GM18870 (cell line): ENCODE measurements around the gene PRICKLE4.

Source experiments
- ATAC-seq: cut with Tn5 transposase; IDR thresholded peaks from one replicate; pipeline ENCODE4 v1.9.1; 2021; ENCODE audit warnings: moderate library complexity; ENCODE audit not compliant: unreplicated experiment

PRICKLE4 gene

GRCh38 chr6:41770381-41771057 is 10.1 kb upstream of the PRICKLE4 start:
- ATAC-seq, result no peak

GRCh38 chr6:41771058-41771983 is 9.3 kb upstream of the PRICKLE4 start:
- ATAC-seq, result no peak

GRCh38 chr6:41774841-41775240 is 5.7 kb upstream of the PRICKLE4 start:
- ATAC-seq, result no peak

GRCh38 chr6:41775293-41775882 is 5.2 kb upstream of the PRICKLE4 start:
- ATAC-seq, result no peak

DNA sequence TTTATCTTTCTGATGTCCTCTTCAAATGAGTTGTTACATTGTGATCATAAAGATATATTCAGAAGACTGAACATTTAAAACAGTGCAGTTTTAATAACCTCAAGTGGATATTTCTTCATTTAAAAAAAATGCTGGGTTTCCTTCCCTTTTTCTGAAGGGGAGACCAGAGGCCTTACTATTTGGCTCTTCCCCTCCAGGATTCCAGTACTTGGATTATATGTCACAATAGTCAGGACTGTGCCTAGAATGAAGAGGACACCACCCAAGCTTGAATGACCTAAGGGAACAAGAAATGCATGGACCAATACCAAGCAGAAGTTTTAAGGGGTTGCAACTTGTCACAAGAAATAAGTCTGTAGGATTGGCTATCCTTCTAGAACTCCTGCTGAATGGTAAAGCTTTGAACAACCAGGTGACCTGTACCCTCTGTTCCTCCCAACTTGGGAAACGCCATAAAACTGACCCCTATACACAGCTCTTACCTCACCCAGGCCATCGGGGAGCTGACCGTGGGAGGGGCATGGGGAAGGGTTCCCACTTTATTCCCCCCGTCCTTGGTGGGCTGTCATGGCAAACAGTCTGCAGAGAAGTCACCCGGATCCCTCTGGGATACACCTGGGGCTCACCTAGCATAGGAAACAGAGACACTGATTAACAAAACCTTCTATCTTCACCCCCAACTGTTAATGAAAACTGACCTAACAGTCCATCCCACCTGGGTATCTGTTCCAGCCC is 2.9 kb upstream of the PRICKLE4 start:
- no peak for ATAC-seq

- ATAC-seq, result no peak
These were observed 1.7 kb upstream of the PRICKLE4 start for GRCh38 chr6:41778895-41779294.

- no peak for ATAC-seq
These were observed 1.2 kb upstream of the PRICKLE4 start for GRCh38 chr6:41779336-41779735.

- peak; percentile 90 for ATAC-seq
These were observed 613 bp upstream of the PRICKLE4 start, which contains the start of gene FRS3 for GRCh38 chr6:41779788-41780550. TSS of gene FRS3 (minus strand) at chr6:41779900. CDS start at chr6:41776987, 2,913 bp downstream.

DNA sequence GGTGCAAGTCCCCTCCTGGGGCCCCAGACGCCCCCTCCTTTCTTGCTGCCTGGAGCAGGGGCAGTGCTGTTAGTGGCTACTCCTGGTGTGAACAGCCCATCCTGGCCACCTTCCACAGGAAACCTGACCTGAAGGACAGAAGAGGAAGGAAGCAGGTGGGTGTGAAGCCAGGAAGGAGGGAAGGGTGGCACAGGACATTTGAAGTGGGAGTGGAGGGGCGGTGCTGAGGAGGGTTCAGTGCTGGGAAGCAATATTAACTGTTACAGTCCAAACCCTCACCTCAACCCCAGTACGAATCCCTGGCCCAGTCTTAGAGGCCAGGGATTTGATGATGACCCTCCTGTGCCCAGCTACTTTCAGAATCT is 766 bp downstream of the PRICKLE4 start:
- no peak for ATAC-seq

- no peak for ATAC-seq
These were observed 2.7 kb downstream of the PRICKLE4 start for GRCh38 chr6:41783106-41783780.

GRCh38 chr6:41784581-41785171 is 4.1 kb downstream of the PRICKLE4 start:
- no peak for ATAC-seq

GRCh38 chr6:41785254-41785653 is 4.7 kb downstream of the PRICKLE4 start:
- no peak for ATAC-seq

DNA sequence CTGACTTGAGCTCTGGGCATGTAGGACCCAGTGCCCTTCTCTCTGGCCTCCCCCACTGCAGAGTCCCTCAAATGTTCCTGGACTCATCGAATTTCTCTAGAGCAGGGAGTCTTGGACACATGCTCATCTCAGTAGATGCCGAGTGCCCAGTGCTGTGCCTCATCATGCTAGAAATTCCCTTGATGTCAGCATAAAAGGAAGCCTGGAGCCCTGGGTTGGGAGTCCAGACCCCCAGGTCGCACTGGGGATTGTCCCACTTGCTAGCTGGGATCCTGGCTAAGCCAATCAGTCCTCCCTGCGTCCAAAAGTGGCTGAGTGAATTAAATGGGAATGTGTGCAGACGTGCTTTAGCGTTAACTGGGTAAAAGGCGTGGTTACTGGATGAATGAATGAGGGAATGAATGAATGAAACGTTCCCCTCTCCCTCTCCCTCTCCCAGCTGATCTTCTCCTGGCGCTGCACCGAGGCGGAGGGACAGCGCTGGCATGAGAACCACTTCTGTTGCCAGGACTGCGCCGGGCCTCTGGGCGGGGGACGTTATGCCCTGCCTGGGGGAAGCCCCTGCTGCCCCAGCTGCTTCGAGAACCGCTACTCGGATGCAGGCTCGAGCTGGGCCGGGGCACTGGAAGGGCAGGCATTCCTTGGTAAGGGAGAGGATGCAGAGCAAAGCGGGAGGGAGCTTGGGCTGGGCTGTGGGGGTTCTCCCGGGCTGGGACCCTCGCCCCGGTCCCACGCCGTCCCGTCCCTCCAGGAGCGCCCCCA is 5.3 kb downstream of the PRICKLE4 start:
- no peak for ATAC-seq

DNA sequence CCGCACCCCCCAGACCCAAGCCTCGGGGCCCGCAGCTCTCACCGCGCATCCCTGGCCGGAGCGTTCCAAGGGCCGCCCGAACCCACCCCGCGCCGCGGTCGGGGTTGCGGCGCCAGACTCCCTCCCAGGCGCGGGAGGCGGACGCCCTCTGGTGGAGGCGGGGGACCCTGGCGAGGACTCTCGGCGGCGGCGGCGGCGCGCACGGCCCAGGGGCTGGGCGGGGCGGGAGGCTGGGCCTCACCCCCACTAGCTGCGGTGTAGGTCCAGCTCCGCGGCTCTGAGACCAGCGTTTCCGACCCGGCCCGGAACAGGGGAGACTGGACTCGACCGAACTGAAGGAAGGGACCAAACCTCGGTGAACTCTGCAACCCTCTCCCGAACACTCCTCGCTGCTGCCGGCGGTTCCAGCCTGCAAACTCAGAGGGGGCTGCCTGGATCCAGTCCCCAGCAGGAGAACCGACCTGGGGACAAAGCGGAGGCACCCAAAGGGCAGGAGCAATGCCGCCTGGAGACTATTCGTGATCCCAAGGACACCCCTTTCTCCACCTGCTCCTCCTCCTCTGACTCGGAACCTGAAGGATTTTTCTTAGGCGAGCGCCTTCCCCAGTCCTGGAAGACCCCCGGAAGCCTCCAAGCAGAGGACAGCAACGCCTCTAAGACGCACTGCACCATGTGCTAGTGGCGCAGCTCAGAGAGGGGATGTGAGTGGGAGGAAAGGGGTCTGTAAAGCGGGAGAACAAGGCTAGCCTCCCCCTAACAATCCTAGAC is 6.1 kb downstream of the PRICKLE4 start:
- no peak for ATAC-seq

GRCh38 chr6:41787219-41787917 is 6.8 kb downstream of the PRICKLE4 start, which contains the start of gene TOMM6:
TSS of gene TOMM6 (plus strand) at chr6:41787694. CDS start at chr6:41787698, 4 bp downstream.
- ATAC-seq, result peak; percentile 77

DNA sequence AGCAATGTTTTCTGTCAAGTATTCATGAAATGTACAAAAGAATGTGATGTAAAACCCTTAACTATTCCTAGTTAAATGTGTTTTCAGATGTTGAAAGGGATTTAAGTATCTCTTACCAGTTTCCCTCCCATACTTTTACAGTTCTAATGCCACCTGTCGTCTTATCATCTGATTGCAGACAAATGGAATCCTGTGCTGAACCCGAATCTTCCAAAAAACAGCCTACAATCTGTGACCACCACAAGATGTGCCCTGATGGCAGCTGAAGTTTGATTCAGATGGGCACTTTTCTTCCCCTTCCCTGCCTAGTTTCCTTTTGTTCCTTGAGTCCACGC is 8.8 kb downstream of the PRICKLE4 start:
- ATAC-seq, result no peak

- ATAC-seq, result no peak
These were observed 9.5 kb downstream of the PRICKLE4 start for GRCh38 chr6:41790045-41790444.
